T-helper 17 cell (primary cell): ENCODE measurements around the gene MTRF1L. TPM values are rescaled to one million over a fixed set of nuclear protein-coding genes. Genes with fewer than 3 reads are reported as not detected.

Experiments used
- ATAC-seq: fragments of 150-1000 bp; cut with Tn5 transposase; 2 replicates; pipeline ENCODE4 v1.10.0; 2021; ENCODE audit warnings: mild to moderate bottlenecking, moderate library complexity
- DNase-seq, 3 donors: peaks; one replicate each; pipeline versions ENCODE4 v3.0.0 to v3.0.0-alpha.2; 2020 to 2021
- H3K9me3 ChIP-seq: one replicate; pipeline ENCODE4 v1.7.0; 2013; ENCODE audit warnings: low read length, mild to moderate bottlenecking; ENCODE audit not compliant: control insufficient read depth, poor library complexity, severe bottlenecking
- H3K27ac Mint-ChIP-seq: one replicate; pipeline ENCODE4 v1.8.0; 2022; ENCODE audit warnings: mild to moderate bottlenecking, moderate library complexity, mixed read lengths
- H3K27me3 Mint-ChIP-seq: one replicate; pipeline ENCODE4 v1.8.0; 2022; ENCODE audit warnings: mixed read lengths
- H3K36me3 Mint-ChIP-seq: one replicate; pipeline ENCODE4 v1.8.0; 2022; ENCODE audit warnings: low read depth, mixed read lengths
- H3K4me1 Mint-ChIP-seq: one replicate; pipeline ENCODE4 v1.8.0; 2022; ENCODE audit warnings: mild to moderate bottlenecking, mixed read lengths
- H3K4me3 Mint-ChIP-seq: one replicate; pipeline ENCODE4 v1.8.0; 2022; ENCODE audit warnings: mild to moderate bottlenecking, moderate library complexity, mixed read lengths
- total RNA-seq, 4 donors: library from RNA in 2 of 4; stranded (reverse) in 2 of 4; gene quantifications; one replicate each; pipeline ENCODE4 v1.2.3 and lab custom pipeline; 2022 to 2026

MTRF1L gene
- total RNA-seq (10 to 100 TPM in 1 of 2 donors, 1 to 10 TPM in 1; 9.5 to 14.8 TPM), total RNA-seq (lab: John Stamatoyannopoulos, UW) (8.4 to 14.5 reads per million in 2 donors)

- no peaks in the 10 kb centered on the region for H3K27me3 Mint-ChIP-seq
- no peaks in the 10 kb centered on the region for H3K36me3 Mint-ChIP-seq
- no peaks in the 10 kb centered on the region for H3K9me3 ChIP-seq
- peaks cover 35% of the 10 kb centered on the region for H3K4me1 Mint-ChIP-seq
- peak within 1 kb of the TSS; percentile 95 for H3K4me3 Mint-ChIP-seq
- DNase-seq (peak; percentile 58 to 77 (median 68)), ATAC-seq (peak; percentile 86)
- peak within 1 kb of the TSS; percentile 94 for H3K27ac Mint-ChIP-seq
These were observed at the start of gene MTRF1L for GRCh38 chr6:153002613-153003365. TSS of gene MTRF1L (minus strand) at chr6:153002709. CDS start at chr6:153002685, 24 bp downstream.

- H3K4me3 Mint-ChIP-seq = no peak overlapping the region
- DNase-seq = no peak
- ATAC-seq = no peak
- H3K27ac Mint-ChIP-seq = no peak overlapping the region
- H3K27me3 Mint-ChIP-seq = peaks cover 12% of the 10 kb centered on the region
- no peaks in the 10 kb centered on the region for H3K36me3 Mint-ChIP-seq
- H3K4me1 Mint-ChIP-seq = no peaks in the 10 kb centered on the region
- no peaks in the 10 kb centered on the region for H3K9me3 ChIP-seq
These were observed 49.3 kb upstream of the MTRF1L start for GRCh38 chr6:153051801-153052200.

GRCh38 chr6:153048631-153049030 lies 46.1 kb upstream of the MTRF1L start:
- H3K9me3 ChIP-seq = no peaks in the 10 kb centered on the region
- Mint-ChIP-seq H3K4me1 (no peaks in the 10 kb centered on the region), H3K27me3 (no peaks in the 10 kb centered on the region), H3K36me3 (no peaks in the 10 kb centered on the region), H3K27ac (no peak overlapping the region), H3K4me3 (no peak overlapping the region)
- DNase-seq (no peak), ATAC-seq (no peak)

GRCh38 chr6:153047386-153047785 lies 44.9 kb upstream of the MTRF1L start:
- H3K9me3 ChIP-seq = no peaks in the 10 kb centered on the region
- Mint-ChIP-seq H3K27me3 (peaks cover 3% of the 10 kb centered on the region), H3K27ac (no peak overlapping the region), H3K4me1 (no peaks in the 10 kb centered on the region), H3K36me3 (no peaks in the 10 kb centered on the region), H3K4me3 (no peak overlapping the region)
- DNase-seq (no peak), ATAC-seq (no peak)

- DNase-seq (no peak), ATAC-seq (no peak)
- H3K4me3 Mint-ChIP-seq = no peak overlapping the region
- H3K9me3 ChIP-seq = no peaks in the 10 kb centered on the region
- H3K27ac Mint-ChIP-seq = no peak overlapping the region
- H3K27me3 Mint-ChIP-seq = peaks cover 8% of the 10 kb centered on the region
- H3K4me1 Mint-ChIP-seq = no peaks in the 10 kb centered on the region
- no peaks in the 10 kb centered on the region for H3K36me3 Mint-ChIP-seq
These were observed 42.8 kb upstream of the MTRF1L start for GRCh38 chr6:153045271-153045670.

GRCh38 chr6:153044295-153044694 lies 41.8 kb upstream of the MTRF1L start:
- ATAC-seq = no peak
- no peak for DNase-seq
- Mint-ChIP-seq H3K4me1 (no peaks in the 10 kb centered on the region), H3K4me3 (no peak overlapping the region), H3K36me3 (no peaks in the 10 kb centered on the region), H3K27me3 (peaks cover 14% of the 10 kb centered on the region), H3K27ac (no peak overlapping the region)
- no peaks in the 10 kb centered on the region for H3K9me3 ChIP-seq

GRCh38 chr6:153043719-153044118 lies 41.2 kb upstream of the MTRF1L start:
- H3K36me3 Mint-ChIP-seq = no peaks in the 10 kb centered on the region
- no peak overlapping the region for H3K4me3 Mint-ChIP-seq
- ATAC-seq (no peak), DNase-seq (no peak)
- peaks cover 16% of the 10 kb centered on the region for H3K27me3 Mint-ChIP-seq
- no peaks in the 10 kb centered on the region for H3K4me1 Mint-ChIP-seq
- H3K27ac Mint-ChIP-seq = no peak overlapping the region
- H3K9me3 ChIP-seq = no peaks in the 10 kb centered on the region

- H3K27ac Mint-ChIP-seq = no peak overlapping the region
- no peak for ATAC-seq
- H3K4me3 Mint-ChIP-seq = no peak overlapping the region
- no peaks in the 10 kb centered on the region for H3K4me1 Mint-ChIP-seq
- H3K27me3 Mint-ChIP-seq = peaks cover 34% of the 10 kb centered on the region
- no peaks in the 10 kb centered on the region for H3K9me3 ChIP-seq
- no peak for DNase-seq
- H3K36me3 Mint-ChIP-seq = no peaks in the 10 kb centered on the region
These were observed 36.0 kb upstream of the MTRF1L start for GRCh38 chr6:153038378-153039057.

GRCh38 chr6:153034139-153034538 lies 31.6 kb upstream of the MTRF1L start:
- H3K4me3 Mint-ChIP-seq = no peak overlapping the region
- no peak for ATAC-seq
- H3K9me3 ChIP-seq = no peaks in the 10 kb centered on the region

GRCh38 chr6:153032255-153032882 lies 29.9 kb upstream of the MTRF1L start:
- Mint-ChIP-seq H3K4me1 (no peaks in the 10 kb centered on the region), H3K27ac (no peak overlapping the region), H3K36me3 (peaks cover 3% of the 10 kb centered on the region), H3K4me3 (no peak overlapping the region), H3K27me3 (peaks cover 47% of the 10 kb centered on the region)
- ATAC-seq (no peak), DNase-seq (no peak)
- H3K9me3 ChIP-seq = no peaks in the 10 kb centered on the region

More at GRCh38 chr6:153034139-153034538, 31.6 kb upstream of the MTRF1L start:
- Mint-ChIP-seq H3K27me3 (peaks cover 41% of the 10 kb centered on the region), H3K36me3 (peaks cover 3% of the 10 kb centered on the region), H3K4me1 (no peaks in the 10 kb centered on the region), H3K27ac (no peak overlapping the region)
- no peak for DNase-seq

GRCh38 chr6:153031335-153031955 lies 28.9 kb upstream of the MTRF1L start:
- H3K9me3 ChIP-seq = no peaks in the 10 kb centered on the region
- Mint-ChIP-seq H3K36me3 (peaks cover 3% of the 10 kb centered on the region), H3K4me1 (no peaks in the 10 kb centered on the region), H3K27me3 (peaks cover 49% of the 10 kb centered on the region), H3K27ac (no peak overlapping the region), H3K4me3 (no peak overlapping the region)
- ATAC-seq (no peak), DNase-seq (no peak)

GRCh38 chr6:153028963-153029362 lies 26.5 kb upstream of the MTRF1L start:
- H3K36me3 Mint-ChIP-seq = peaks cover 5% of the 10 kb centered on the region
- H3K4me3 Mint-ChIP-seq = no peak overlapping the region
- no peaks in the 10 kb centered on the region for H3K9me3 ChIP-seq
- H3K27ac Mint-ChIP-seq = no peak overlapping the region
- ATAC-seq (no peak), DNase-seq (no peak)
- H3K27me3 Mint-ChIP-seq = peaks cover 54% of the 10 kb centered on the region
- H3K4me1 Mint-ChIP-seq = peaks cover 5% of the 10 kb centered on the region

- H3K4me3 Mint-ChIP-seq = no peak overlapping the region
- no peak overlapping the region for H3K27ac Mint-ChIP-seq
- ATAC-seq = no peak
- H3K4me1 Mint-ChIP-seq = peaks cover 7% of the 10 kb centered on the region
- peaks cover 56% of the 10 kb centered on the region for H3K27me3 Mint-ChIP-seq
- H3K36me3 Mint-ChIP-seq = peaks cover 5% of the 10 kb centered on the region
- no peaks in the 10 kb centered on the region for H3K9me3 ChIP-seq
- no peak for DNase-seq
These were observed 25.8 kb upstream of the MTRF1L start for GRCh38 chr6:153028286-153028685.
